OCI-LY3 (cell line): ENCODE data around the gene AHR.

Experiments
- H2AFZ ChIP-seq: fragments of 200-600, 300-600 bp; shearing (Covaris generic); 2 replicates; pipeline ENCODE4 v1.6.0; 2014; ENCODE audit warnings: antibody characterized with exemption, low read depth, low read length
- H3K27ac ChIP-seq: fragments of 200-600, 300-600 bp; sonication (generic); 2 replicates; pipeline ENCODE4 v1.5.1; 2014; ENCODE audit warnings: mild to moderate bottlenecking, low read length, moderate library complexity, mixed read lengths
- H3K27me3 ChIP-seq: fragments of 200-600, 300-600 bp; sonication (generic); 2 replicates; pipeline ENCODE4 v1.6.1; 2014; ENCODE audit warnings: low read depth, low read length, mixed read lengths
- H3K36me3 ChIP-seq: fragments of 200-600, 300-600 bp; sonication (generic); replicated peaks from 2 replicates; pipeline ENCODE3; 2014; ENCODE audit warnings: low read depth, low read length, mixed read lengths
- H3K4me1 ChIP-seq: fragments of 300-600, 200-600 bp; sonication (generic); 2 replicates; pipeline ENCODE4 v1.6.1; 2014; ENCODE audit warnings: low read length, mixed read lengths
- H3K4me2 ChIP-seq: fragments of 200-600, 300-600 bp; sonication (generic); 2 replicates; pipeline ENCODE4 v1.6.1; 2014; ENCODE audit warnings: low read length, mixed read lengths
- H3K4me3 ChIP-seq: fragments of 300-600, 200-600 bp; sonication (generic); 2 replicates; pipeline ENCODE4 v1.5.1; 2014; ENCODE audit warnings: antibody characterized with exemption, mild to moderate bottlenecking, low read length, moderate library complexity
- H3K79me2 ChIP-seq: fragments of 300-600, 200-600 bp; shearing (Covaris generic); 2 replicates; pipeline ENCODE4 v1.6.1; 2014; ENCODE audit warnings: mild to moderate bottlenecking, low read length, mixed read lengths
- H3K9ac ChIP-seq: fragments of 300-600, 200-600 bp; shearing (Covaris generic); 2 replicates; pipeline ENCODE4 v1.6.0; 2014; ENCODE audit warnings: mild to moderate bottlenecking, low read length, moderate library complexity
- H3K9me3 ChIP-seq: fragments of 200-600, 300-600 bp; shearing (Covaris generic); 2 replicates; pipeline ENCODE4 v1.6.1; 2014; ENCODE audit warnings: low read length, mixed read lengths; ENCODE audit not compliant: insufficient read depth
- H4K20me1 ChIP-seq: fragments of 200-600, 300-600 bp; sonication (generic); 2 replicates; pipeline ENCODE4 v1.6.1; 2016; ENCODE audit warnings: low read length, mixed read lengths; ENCODE audit not compliant: insufficient read depth
- CTCF ChIP-seq: fragments of 200-600, 300-600 bp; sonication (generic); IDR thresholded peaks from 2 replicates; pipeline ENCODE4 v1.5.1; 2014; ENCODE audit warnings: antibody characterized with exemption, low read length, low read depth
- EZH2phosphoT487 ChIP-seq: fragments of 200-600 bp; shearing (Covaris generic); IDR thresholded peaks from 2 replicates; pipeline ENCODE4 v1.6.1; 2018; ENCODE audit warnings: antibody characterized with exemption, mixed run types, low read depth

Gene AHR

DNA sequence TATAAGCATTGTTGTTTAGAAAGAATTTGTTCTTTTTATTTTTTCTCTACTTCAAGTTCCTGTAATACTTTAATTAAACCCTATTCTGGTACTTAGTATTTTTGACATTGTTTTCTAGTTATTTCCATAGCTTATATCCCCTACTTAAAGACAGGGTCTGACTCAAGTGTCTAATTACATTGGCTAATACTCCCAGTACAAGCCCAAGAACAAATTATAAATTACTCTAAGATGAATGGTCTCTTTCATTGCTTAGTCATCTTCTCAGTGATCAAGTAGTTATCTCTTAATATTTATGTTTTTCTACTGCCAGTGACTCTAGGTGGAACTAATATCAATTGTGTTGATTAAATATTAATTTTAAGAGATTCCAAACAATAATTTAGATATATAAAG lies 21.6 kb downstream of the AHR start:
- H3K4me1 ChIP-seq = no peaks in the 10 kb centered on the region
- peaks cover 100% of the 10 kb centered on the region for H3K79me2 ChIP-seq
- H3K4me2 ChIP-seq = no peak overlapping the region

GRCh38 chr7:17320657-17321056 lies 22.2 kb downstream of the AHR start:
- Histone ChIP-seq H4K20me1 (peaks cover 99% of the 10 kb centered on the region), H3K4me1 (no peaks in the 10 kb centered on the region), H3K9me3 (no peaks in the 10 kb centered on the region)

More for the DNA sequence above, 21.6 kb downstream of the AHR start:
- Histone ChIP-seq H2AFZ (no peak overlapping the region), H3K9ac (no peak overlapping the region), H3K36me3 (peaks cover 69% of the 10 kb centered on the region), H3K27ac (no peak overlapping the region), H3K27me3 (no peaks in the 10 kb centered on the region), H3K4me3 (no peak overlapping the region), H3K9me3 (no peaks in the 10 kb centered on the region), H4K20me1 (peaks cover 97% of the 10 kb centered on the region)
- TF ChIP-seq CTCF (no peak), EZH2phosphoT487 (no peak)

DNA sequence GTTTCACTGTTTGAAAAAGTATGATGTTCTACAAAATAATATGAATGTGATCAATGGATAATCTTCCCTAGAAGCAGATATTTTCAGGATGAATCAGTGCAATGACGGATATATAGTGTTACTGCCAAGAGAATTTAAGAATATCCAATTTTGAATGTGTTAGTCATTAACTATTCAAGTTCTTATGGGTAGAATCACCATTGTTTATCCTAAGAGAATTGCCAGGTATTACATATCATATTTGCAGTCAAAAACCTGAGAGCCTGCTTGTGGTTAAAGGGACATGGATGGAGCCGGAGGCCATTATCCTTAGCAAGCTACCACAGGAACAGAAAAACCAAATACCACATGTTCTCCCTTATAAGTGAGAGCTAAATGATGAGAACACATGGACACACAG lies 26.9 kb downstream of the AHR start:
- Histone ChIP-seq H3K4me3 (no peak overlapping the region), H3K9ac (no peak overlapping the region), H3K27ac (no peak overlapping the region), H4K20me1 (peaks cover 94% of the 10 kb centered on the region), H3K36me3 (peaks cover 74% of the 10 kb centered on the region), H3K27me3 (no peaks in the 10 kb centered on the region), H3K4me1 (no peaks in the 10 kb centered on the region), H2AFZ (no peak overlapping the region), H3K4me2 (no peak overlapping the region), H3K9me3 (no peaks in the 10 kb centered on the region), H3K79me2 (peaks cover 99% of the 10 kb centered on the region)
- TF ChIP-seq EZH2phosphoT487 (no peak), CTCF (no peak)

More at GRCh38 chr7:17320657-17321056, 22.2 kb downstream of the AHR start:
- Histone ChIP-seq H3K27me3 (no peaks in the 10 kb centered on the region), H3K4me3 (no peak overlapping the region), H3K27ac (no peak overlapping the region), H3K36me3 (peaks cover 73% of the 10 kb centered on the region), H3K9ac (no peak overlapping the region), H3K4me2 (no peak overlapping the region), H3K79me2 (peaks cover 100% of the 10 kb centered on the region), H2AFZ (no peak overlapping the region)
- no peak for TF ChIP-seq CTCF
- no peak for TF ChIP-seq EZH2phosphoT487

GRCh38 chr7:17326378-17326777 lies 27.9 kb downstream of the AHR start:
- no peak overlapping the region for H3K4me3 ChIP-seq
- H4K20me1 ChIP-seq = peaks cover 94% of the 10 kb centered on the region
- peaks cover 77% of the 10 kb centered on the region for H3K36me3 ChIP-seq
- no peak overlapping the region for H3K4me2 ChIP-seq
- H3K27me3 ChIP-seq = no peaks in the 10 kb centered on the region
- H3K27ac ChIP-seq = no peak overlapping the region
- no peak overlapping the region for H2AFZ ChIP-seq
- no peaks in the 10 kb centered on the region for H3K4me1 ChIP-seq
- H3K9ac ChIP-seq = no peak overlapping the region
- peaks cover 99% of the 10 kb centered on the region for H3K79me2 ChIP-seq
- TF ChIP-seq CTCF (no peak), EZH2phosphoT487 (no peak)
- no peaks in the 10 kb centered on the region for H3K9me3 ChIP-seq
